GM18858 (cell line): ENCODE data around the gene BRWD1.
A peak's percentile ranks its signal among the peaks of the same experiment; 100 is the strongest.

Experiments used
- ATAC-seq: cut with Tn5 transposase; IDR thresholded peaks from one replicate; pipeline ENCODE4 v1.9.1; 2021; ENCODE audit not compliant: unreplicated experiment

BRWD1 gene

DNA sequence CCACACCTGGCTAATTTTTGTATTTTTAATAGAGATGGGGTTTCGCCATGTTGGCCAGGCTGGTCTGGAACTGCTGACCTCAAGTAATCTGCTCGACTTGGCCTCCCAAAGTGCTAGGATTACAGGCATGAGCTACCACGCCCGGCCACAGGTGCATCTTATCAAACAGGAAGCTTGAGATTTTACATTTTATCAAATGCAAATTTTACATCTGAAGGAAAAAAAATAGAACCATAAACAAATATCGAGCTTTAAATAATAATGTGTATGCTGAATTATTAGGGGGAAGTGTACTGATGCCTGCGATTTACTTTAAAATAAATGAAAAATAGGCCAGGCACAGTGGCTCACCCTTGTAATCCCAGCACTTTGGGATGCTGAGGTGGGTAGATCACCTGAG, 16.6 kb upstream of the BRWD1 start:
- no peak for ATAC-seq

DNA sequence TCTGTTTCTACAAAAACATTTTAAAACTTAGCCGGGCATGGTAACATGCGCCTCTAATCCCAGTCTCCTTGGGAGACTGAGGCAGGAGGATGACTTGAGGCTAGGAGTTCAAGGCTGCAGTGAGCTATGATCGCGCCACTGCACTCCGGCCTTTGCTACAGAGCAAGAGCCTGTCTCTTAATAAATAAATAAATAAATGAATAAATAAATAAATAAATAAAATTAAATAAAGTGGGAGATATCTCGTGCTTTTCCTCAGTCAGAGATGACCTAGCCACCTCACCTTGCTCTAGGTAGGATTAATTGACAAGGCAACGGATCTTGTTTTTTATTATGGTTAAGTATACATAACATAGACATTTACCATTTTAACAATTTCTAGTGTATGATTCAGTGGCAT, 14.3 kb upstream of the BRWD1 start:
- ATAC-seq: no peak

DNA sequence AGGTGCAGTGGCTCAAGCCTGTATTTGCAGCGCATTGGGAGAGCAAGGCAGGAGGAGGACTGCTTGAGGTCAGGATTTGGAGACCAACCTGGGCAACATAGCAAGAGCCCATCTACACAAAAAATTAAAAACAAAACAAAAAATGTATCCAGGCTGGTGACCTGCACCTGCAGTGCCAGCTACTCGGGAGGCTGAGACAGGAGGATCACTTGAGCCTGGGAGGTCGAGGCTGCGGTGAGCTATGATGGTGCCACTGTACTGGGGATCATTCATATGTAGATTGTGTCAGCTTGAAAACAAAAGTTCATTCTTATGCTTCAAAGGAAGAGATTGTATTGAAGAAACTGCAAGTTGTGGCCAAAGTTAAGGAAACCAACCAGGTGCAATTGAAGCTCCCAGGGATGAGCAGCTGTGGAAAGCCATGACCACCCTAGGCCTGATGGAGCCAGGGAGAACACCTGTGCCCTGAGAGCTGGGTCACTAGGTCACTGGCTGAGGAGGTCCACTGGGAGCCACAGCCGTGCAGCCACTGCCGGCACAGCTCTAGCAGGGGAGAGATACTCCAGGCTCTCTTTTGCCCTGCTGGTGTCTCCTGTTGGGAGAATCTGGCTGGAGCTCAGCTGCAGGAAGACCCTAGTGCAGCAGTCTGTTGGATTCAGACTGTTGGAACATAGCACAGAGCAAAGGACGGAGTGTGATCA, 13.3 kb upstream of the BRWD1 start:
- ATAC-seq: no peak

- no peak for ATAC-seq
These were observed 12.0 kb upstream of the BRWD1 start for GRCh38 chr21:39325458-39325857.

DNA sequence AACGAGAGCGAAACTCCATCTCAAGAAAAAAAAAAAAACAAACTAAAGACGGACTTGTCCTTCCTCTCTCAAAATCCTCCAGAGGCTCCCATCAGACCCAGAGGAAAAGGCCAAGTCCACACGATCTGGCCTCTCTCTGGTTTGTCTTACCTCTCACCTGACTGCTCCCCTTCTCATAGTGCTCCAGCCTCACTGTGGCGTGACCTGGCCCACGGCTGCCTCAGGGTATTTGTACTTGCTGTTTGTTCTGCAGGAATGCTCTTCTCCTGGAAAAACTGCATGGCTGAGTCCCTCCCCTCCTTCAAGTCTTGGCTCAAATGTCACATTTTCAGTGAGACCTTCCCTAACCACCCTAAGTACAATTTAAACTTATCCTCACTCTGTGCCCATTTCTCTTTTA, 8.0 kb upstream of the BRWD1 start:
- ATAC-seq: no peak

GRCh38 chr21:39319814-39320332, 6.4 kb upstream of the BRWD1 start:
- ATAC-seq: no peak

DNA sequence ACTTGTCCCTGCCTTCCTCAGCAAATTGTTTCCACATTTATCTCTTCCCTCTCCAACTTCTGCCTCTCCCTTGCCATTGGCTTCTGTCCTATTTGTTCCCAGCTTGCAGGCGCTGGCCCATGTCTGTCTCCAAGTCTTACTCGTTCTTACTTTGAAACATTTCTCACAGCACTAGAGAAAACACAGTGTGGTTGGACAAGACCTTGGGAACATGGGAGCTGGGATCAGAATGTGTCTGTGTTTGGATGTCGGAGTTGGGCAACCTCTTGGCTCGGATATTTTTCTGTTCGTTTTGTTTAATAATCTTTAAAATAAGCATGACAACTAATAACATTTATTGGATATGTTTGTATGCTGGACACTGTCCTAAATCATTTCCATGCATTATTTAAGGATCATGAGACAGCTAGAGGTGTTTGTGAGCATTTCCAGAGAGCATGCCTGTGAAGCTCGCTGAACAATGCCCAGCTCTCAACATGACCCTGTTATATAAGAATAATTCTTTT, 5.9 kb upstream of the BRWD1 start:
- no peak for ATAC-seq

DNA sequence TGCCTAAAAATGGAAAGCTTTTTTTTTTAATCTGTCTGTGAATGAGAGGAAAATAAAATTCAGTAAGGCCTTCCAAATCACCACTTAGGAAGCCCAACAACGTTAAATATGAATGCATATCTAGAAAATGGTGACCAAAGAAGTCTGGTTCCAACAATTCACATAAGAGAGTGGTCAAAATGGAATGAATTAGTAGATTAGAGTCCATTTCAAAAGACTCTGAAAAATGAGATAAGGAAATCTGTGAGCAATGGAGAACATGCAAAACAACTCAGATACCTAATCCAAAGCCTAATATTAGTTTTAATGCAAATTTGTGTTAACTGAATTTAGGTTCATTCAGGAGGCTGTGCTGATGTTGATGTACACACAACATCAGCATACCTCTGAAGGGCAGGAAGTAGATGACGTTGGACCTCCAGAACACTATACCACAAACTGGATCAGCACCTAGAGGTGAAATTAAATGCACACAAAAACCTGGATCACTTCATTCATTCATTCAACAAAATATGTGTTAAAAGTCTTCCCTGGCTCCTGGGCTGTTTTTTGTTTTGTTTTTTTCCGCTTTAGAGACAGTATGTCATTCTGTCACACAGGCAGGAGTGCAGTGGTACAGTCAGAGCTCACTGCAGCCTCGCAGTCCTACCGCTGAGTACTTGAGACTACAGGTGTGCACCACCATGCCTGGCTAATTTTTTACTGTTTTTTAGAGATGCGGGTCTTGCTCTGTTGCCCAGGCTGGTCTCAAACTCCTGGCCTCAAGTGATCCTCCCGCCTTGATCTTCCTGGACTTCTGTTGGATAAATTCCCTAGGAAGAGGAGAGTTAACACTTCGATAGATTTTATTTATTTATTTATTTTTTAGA, 4.9 kb upstream of the BRWD1 start:
- ATAC-seq: no peak

DNA sequence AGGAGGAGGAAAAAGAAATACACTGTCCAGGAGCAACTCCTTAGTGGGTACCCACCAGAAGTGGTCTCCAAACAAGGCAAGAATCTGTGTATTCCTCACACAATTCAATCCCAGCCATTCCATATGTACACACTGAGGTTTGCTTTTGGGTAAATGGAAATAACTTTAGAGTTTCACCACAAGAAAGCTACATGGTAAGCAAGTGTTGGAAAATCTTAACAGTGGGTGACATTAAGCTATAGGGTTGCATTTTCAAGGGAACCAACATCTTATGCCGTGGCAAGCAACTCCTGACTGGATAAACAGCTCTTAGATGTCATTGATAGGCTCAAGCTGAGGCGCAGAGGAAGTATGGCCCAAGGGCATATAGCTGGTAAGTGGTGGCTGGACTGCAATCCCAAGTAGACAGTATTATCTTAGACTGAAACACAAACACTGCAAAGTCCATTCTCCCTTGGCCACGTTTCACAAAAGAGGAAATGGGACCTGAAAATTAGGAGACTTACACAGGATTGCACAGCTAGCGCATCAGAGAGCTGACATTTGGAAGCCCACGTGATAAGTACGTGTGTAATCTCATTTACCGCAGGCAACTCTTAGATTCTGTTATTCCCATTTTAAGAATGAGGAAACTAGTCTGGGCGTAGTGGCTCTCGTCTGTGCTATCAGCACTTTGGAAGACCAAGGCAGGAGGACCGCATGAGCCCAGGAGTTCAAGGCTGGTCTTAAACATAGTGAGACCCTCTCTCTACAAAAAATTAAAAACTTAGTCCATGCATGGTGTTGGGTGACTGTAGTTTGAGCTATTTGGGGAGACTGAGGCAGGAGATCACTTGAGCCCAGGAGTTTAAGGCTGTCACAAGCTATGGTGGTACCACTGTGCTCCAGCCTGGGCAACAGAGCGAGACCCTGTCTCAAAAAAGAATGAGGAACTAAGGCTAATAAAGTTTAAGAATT, 4.0 kb upstream of the BRWD1 start:
- ATAC-seq: no peak

- no peak for ATAC-seq
These were observed 3.3 kb upstream of the BRWD1 start for GRCh38 chr21:39316729-39317128.

DNA sequence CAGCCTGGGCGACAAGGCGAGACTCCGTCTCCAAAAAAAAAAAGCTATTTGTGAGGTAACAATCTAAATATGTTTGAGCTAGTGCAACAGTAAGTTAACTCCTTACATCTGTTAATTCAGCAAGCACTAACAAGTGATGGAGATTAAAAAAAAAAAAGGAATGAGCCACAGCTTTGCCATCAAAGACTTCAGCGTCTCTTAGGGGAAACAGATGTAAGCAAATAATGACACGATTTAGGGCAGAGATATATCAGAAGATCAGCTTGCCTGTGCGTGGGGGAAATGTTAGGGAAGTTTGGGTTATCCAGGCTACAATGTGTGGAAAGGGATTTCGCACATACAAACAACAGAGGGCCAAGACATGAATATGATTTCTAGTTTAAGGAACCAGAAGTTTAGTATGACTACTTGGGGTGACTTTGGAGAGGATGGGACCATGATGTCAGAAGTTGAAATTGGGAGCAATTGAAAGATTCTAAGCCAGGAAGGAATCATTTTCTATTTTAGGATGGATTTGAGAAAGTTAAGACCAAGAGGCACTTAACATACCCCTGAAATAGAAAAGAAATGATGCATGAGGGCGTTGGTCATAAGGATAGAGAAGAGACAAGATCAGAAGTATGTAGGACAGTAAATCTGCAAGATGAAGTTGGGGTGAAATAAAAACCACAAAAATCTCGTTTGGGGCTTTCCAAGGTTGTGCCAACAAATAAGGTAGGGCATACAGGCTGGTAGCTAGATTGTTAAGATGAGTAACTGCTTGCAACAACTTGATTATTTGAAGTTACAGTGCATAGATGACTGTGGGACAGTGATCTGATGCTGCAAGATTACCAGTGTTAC, 2.4 kb upstream of the BRWD1 start:
- ATAC-seq: no peak

GRCh38 chr21:39314143-39315027, 953 bp upstream of the BRWD1 start:
- ATAC-seq: no peak

DNA sequence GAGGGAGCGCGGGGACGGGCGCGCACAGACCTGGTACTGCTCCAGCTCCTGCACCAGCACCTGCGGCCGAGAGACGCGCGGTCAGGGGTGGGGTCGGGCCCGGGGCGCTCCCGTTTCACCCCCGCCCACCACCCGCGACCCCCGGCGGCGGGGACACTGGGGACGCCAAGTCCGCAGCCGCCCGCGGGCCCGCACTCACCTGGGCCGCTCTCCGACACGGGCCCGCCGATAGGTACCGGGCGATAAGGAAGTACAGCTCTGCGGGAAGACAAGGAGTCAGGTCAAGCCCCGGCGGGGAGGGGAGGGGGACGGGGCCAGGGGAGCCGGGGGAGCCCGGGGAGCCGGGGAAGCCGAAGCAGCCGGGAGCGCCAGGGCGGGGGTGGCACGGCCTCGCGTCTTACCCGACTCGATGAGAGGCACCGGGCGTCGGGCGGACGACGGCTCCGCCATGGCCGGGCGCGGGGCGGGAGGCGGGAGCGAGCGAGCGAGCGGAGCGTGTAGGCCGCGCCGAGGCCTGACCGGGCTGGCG, 326 bp downstream of the BRWD1 start:
- no peak for ATAC-seq

- peak; percentile 69 for ATAC-seq
These were observed 1.1 kb downstream of the BRWD1 start for GRCh38 chr21:39312112-39313041.

DNA sequence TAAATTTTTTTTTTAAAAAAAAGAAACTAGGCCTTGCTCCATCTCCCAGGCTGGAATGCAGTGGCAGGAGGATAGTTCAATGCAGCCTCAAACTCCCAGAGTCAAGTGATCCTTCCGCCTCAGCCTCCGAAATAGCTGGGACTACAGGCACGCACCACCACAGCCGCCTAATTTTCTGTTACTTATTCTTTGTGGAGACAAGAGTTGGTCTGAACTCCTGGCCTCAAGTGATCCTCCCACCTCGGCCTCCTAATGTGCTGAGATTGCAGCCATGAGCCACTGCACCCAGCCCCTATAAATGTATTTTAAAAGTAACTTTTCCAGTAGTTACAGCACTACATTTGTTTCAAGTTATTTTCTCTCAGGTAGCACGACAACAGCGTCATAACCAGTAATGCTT, 2.3 kb downstream of the BRWD1 start:
- ATAC-seq: no peak

DNA sequence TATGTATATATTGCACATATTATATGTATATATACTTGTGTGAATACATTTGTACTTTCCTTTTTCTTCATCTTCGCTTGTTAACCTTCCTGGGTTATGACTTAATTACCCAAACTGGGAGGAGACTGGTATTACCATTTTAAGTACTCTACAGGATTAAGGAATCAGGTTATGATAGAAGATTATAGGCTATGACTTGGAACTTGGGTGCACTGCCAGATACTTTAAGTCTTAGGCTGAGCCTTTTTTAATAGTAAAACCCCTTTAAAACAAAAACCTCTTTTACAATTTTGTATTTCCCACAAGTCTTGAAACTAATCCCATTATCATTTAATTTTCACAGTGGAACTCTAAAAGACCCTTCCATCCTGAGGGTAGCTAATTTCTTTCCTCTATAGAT, 6.0 kb downstream of the BRWD1 start:
- no peak for ATAC-seq

DNA sequence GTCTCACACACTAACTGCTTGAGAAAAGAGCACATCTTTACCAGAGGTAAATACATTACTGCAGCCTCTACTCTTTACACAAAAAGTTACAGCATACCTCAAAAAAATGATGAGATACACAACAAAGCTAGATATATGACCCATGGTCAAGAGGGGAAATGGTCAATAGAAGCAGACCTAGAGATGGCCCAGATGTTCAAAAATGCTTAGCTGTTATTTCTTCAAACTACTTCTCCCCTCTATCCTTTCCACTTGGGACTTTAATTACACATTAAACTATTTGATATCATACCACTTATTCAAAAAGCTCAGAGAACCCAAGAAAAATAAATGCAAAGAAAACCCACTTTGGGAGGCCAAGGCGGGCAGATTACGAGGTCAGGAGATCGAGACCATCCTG, 12.8 kb downstream of the BRWD1 start:
- no peak for ATAC-seq

DNA sequence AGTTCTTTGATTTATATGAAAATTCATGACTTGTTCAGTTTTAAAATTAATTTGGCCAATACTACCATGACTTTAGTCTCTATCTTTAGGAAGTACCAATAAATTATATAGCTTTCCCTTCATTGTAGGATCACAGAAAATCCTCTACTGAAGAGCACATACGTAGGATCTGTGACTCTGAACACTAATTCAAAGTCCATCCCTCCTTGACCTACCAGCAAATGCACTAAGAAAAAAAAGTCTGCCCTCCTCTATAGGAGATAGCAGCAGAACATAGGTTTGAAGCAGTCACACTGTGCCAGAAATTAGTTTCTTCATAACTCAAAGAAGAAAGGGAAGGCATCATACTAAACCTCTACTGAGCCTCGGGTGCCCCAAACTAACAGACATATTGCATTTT, 16.5 kb downstream of the BRWD1 start:
- no peak for ATAC-seq
